RWPE1 (cell line): Measurements from ENCODE around the gene MYO5B.
A peak's percentile ranks its signal among the peaks of the same experiment; 100 is the strongest.
"Not testable (repeated sequence)": the region's sequence is repeated elsewhere in the genome, so short reads cannot be mapped to it uniquely, and the experiment has no call there.

ENCODE experiments used
- CTCF ChIA-PET: fragments of 350-600 bp; sonication (Branson Sonifier 250); formaldehyde crosslinking; extraction: SDS; loops from one replicate; lab custom pipeline; 2021; lab: Yijun Ruan, JAX
- POLR2A ChIA-PET: fragments of 400-600 bp; formaldehyde crosslinking; extraction: SDS; loops from one replicate; lab custom pipeline; 2020; ENCODE audit warnings: antibody characterized with exemption; ENCODE audit not compliant: low non-redundant PET; lab: Yijun Ruan, JAX
- DNase-seq: peaks from one replicate; pipeline ENCODE4 v3.0.0; 2012; ENCODE audit warnings: low spot score
- H3K27ac ChIP-seq: fragments of 450-650 bp; 2 replicates; pipeline ENCODE4 v1.5.1; 2017
- TF ChIP-seq, protein P1 (sequence below): fragments of 450-650 bp; conservative IDR thresholded peaks from 2 replicates; pipeline ENCODE4 v1.5.1; 2017; ENCODE audit warnings: low read depth, mild to moderate bottlenecking

Gene MYO5B

DNA sequence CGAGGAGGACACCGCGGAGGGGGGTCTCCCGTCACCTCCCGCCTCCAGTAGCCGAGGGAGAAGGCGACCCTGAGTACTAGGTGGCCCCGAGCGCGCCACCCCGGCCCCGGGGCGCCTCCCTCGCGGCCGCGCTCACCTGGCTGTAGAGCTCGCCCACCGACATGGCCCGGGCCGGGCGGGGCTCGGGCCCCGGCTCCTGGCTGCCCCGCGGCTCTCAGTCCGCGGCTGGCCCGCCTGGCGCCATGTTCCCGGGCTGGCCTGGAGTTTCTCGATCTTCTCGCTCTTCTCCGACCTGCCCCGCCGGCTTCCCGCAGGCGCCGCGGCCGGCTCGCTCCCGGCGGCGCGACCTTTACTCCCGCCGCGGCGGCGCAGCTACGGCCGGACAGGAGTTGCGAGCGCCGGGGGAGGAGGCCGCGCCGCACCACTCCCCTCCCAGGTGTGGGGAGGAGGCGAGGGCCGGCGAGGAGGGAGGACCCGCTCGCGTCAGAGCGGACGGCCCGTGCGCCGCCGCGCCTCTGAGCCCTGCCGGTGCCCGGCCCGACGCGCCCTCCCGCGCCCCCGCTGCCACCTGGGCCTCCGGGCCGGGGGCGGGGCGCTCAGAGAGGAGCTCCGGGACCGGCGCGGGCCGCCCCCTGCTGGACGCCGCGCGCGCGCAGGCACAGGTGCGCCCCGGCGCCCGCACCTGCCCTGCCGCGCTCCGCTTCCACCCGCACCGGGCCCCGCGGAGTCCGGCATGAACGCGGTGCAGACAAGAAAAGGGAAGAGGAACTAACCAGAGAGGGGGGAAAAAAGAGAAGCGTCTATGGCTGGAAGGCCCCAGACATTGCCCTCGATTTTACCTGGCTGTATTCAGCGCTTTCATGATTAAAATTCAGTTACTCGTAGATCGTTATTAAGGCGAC is at the start of gene MYO5B:
Gene MYO5B, minus strand, starts transcription at position 517 of the 902 bp plus-strand sequence. Its CDS starts 354 bp downstream, at position 163.
- peak; percentile 63 for DNase-seq
- TF ChIP-seq, protein P1, sequence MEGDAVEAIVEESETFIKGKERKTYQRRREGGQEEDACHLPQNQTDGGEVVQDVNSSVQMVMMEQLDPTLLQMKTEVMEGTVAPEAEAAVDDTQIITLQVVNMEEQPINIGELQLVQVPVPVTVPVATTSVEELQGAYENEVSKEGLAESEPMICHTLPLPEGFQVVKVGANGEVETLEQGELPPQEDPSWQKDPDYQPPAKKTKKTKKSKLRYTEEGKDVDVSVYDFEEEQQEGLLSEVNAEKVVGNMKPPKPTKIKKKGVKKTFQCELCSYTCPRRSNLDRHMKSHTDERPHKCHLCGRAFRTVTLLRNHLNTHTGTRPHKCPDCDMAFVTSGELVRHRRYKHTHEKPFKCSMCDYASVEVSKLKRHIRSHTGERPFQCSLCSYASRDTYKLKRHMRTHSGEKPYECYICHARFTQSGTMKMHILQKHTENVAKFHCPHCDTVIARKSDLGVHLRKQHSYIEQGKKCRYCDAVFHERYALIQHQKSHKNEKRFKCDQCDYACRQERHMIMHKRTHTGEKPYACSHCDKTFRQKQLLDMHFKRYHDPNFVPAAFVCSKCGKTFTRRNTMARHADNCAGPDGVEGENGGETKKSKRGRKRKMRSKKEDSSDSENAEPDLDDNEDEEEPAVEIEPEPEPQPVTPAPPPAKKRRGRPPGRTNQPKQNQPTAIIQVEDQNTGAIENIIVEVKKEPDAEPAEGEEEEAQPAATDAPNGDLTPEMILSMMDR: peak; percentile 78
- H3K27ac ChIP-seq: no peak within 1 kb of the TSS
- ChIA-PET CTCF (interaction anchor here (0.5 to 1.4 kb wide), 9 partner anchors 9 to 738 kb away, joined by 3 to 6 read pairs (median 3); no protein-coding TSS in a partner anchor), POLR2A (no interaction called here)

DNA sequence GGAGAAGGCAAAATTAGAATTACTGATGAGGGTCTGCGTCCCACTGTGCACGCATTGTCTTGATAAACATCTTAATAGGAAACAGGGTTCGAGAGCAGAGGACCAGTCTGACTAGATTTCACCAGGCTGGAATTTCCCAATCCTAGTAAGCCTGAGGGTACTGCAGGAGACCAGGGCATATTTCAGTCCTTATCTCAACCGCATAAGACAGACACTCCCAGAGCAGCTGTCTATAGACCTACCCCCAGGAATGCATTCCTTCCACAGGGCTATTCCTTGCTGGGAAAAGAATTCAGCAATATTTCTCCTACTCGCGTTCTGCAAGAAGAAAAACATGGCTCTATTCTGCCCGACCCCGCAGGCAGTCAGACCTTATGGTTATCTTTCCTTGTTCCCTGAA is 46.8 kb upstream of the MYO5B start:
- CTCF ChIA-PET, POLR2A ChIA-PET, DNase-seq, H3K27ac ChIP-seq: not testable (repeated sequence)

DNA sequence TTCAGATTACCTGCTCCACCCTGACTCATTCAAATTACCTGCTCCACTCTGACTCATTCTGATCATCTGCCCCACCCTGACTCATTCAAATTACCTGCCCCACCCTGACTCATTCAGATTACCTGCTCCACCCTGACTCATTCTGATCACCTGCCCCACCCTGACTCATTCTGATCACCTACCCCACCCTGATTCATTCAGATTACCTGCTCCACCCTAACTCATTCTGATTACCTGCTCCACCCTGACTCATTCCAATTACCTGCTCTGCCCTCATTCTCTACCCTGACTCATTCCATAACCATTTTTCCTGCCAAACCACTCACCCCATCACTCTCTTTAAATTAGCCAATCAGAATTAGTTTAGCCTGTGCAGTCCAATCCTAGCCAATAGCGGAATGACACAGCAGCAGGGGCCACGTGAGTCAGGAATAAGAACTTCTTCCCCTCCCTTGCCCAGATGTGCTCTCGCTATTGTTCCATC is 45.2 kb upstream of the MYO5B start:
- H3K27ac ChIP-seq: peak overlapping the region; percentile 48; the same call in 1 of the 2 replicates
- POLR2A ChIA-PET: no interaction called here
- peak; percentile 31 for DNase-seq
- CTCF ChIA-PET: no interaction called here
- TF ChIP-seq, protein P1: no peak

DNA sequence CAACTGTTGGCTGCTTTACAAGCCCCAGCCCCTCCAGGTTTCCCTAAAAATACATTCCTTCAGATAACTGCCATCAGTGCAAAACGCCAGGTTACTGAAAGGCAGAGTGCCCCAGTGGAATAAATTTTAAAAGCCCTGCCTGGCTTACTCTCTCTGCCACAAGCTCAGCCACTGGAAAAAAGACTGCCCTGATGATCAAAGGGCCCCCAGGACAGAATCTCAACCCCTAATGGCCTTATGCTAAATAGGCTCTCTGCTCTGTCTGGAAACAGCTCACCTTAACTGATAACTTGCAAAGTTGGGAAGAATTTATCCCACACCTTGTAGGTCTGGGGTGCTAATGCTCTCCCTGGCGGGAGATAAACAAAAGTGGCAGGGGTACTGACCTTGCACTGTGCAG is 37.5 kb upstream of the MYO5B start:
- DNase-seq: no peak
- ChIA-PET POLR2A (no interaction called here), CTCF (no interaction called here)
- H3K27ac ChIP-seq: no peak overlapping the region
- TF ChIP-seq, protein P1: no peak

DNA sequence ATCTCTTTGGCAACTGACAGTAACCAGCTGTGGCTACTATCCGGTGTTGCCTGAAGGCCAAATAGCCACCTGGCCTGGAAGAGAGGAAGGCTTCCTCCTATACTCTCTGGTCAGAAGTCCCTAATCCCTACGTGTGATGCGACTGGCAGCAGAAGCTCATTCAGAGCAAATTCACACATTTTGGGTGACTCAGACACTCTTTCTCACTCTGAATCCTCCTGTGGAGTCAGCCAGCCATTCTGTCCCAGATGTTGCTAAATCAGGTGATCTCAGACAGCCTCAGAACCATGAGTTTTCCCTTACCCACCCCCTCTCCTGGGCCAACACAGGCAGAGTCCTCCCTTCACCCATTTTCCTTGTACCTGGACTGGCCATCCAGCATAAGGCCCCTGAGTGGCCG is 36.7 kb upstream of the MYO5B start:
- CTCF ChIA-PET: no interaction called here
- peak; percentile 8 for DNase-seq
- POLR2A ChIA-PET: no interaction called here
- TF ChIP-seq, protein P1: no peak
- peak overlapping the region; percentile 45 for H3K27ac ChIP-seq

DNA sequence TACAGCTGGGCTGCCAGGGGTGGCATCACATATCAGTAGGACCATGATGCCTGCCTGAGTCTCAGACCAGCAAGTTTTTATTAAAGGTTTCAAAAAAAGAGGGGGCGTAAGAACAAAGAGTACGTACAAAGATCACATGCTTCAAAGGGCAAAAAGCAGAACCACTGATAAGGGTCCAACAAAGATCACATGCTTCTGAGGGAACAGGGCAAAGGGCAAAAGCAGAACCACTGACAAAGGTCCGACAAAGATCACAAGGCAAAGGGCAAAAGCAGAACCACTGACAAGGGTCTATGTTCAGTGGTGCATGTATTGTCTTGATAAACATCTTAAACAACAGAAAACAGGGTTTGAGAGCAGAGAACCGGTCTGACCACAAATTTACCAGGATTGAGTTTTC is 25.3 kb upstream of the MYO5B start:
- DNase-seq, POLR2A ChIA-PET, H3K27ac ChIP-seq, CTCF ChIA-PET: not testable (repeated sequence)

DNA sequence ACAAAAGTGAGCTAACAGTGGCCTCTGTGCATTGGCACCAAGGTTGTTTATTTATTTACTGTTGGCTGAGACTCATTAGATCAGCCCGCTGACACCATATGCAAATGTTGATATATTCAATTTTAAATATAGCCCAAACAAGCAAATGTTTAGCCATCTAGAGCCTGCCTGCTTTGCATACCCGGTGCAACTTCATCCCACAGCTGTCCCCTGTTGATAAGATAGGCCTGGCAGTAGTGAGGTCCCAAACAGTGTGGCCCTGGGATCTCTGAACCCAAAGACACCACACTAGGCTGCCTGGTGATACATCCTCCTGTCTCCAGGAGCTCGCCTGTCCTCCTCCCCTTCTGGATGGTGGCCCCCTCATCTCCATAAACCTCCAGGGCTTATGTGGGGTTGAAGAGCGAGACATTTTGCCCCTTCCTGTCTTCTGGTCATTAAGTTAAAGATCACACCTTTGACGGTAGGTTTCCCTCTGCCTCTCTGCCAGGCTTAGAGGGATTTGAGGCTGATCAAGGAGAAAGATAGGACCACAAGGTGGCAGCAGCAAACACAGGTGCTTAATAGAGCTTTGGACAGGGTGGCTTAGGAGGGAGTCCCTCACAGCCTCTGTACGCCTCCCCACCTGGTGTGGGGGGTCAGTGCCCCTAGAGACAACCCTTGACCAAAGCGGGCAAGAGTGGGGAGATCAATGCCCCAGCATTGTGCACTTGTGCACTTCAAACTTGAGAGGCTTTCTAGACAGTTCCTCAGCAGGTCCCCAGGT is 23.7 kb upstream of the MYO5B start:
- TF ChIP-seq, protein P1: peak; percentile 42
- no peak overlapping the region for H3K27ac ChIP-seq
- POLR2A ChIA-PET: no interaction called here
- CTCF ChIA-PET: interaction anchor here (0.6 kb wide), 1 partner anchor 138 kb away, joined by 4 read pairs; no protein-coding TSS in a partner anchor
- no peak for DNase-seq
